K562 (cell line): ENCODE data around the gene PRDM8. TPM values are rescaled to one million over a fixed set of nuclear protein-coding genes. Genes with fewer than 3 reads are reported as not detected.

Source experiments
- BCOR ChIP-seq: fragments of 450-650 bp; IDR thresholded peaks from 2 replicates; pipeline ENCODE4 v1.6.1; 2016
- GABPA ChIP-seq: fragments of 200-800 bp; sonication (Bioruptor generic); conservative IDR thresholded peaks from 2 replicates; pipeline ENCODE4 v1.6.1; 2016; ENCODE audit warnings: low read depth, missing genetic modification characterization, missing compliant biosample characterization
- HNRNPH1 ChIP-seq: fragments of 200-400 bp; formaldehyde crosslinking; optimal IDR thresholded peaks from 2 replicates; pipeline ENCODE3; 2017; ENCODE audit warnings: low read depth, mild to moderate bottlenecking, low read length, moderate library complexity
- KLF1 ChIP-seq: fragments of 450-650 bp; IDR thresholded peaks from 2 replicates; pipeline ENCODE4 v1.6.1; 2016; ENCODE audit warnings: missing genetic modification characterization, missing compliant biosample characterization
- MYC ChIP-seq, 2 experiments: fragments of 250-450 bp in 1 of 2; sonication (Bioruptor Pico) in 1 of 2; IDR thresholded peaks; 2 replicates each; pipeline versions ENCODE4 v1.5.1 to v1.6.1; 2012 to 2021; ENCODE audit warnings: low read depth in 2 of 2, borderline replicate concordance in 1 of 2, improper control_type of control experiment in 1 of 2, low read length in 1 of 2, mild to moderate bottlenecking in 1 of 2, moderate library complexity in 1 of 2
- NR3C1 ChIP-seq: sonication (generic); formaldehyde crosslinking; IDR thresholded peaks from 2 replicates; pipeline ENCODE4 v1.8.1; 2022; ENCODE audit warnings: missing genetic modification reagents
- PYGO2 ChIP-seq: fragments of 450-650 bp; IDR thresholded peaks from 2 replicates; pipeline ENCODE4 v1.6.1; 2016; ENCODE audit warnings: mild to moderate bottlenecking, missing genetic modification characterization, moderate library complexity, missing compliant biosample characterization
- SLC30A9 ChIP-seq: fragments of 250-450 bp; sonication (Bioruptor Pico); IDR thresholded peaks from 2 replicates; pipeline ENCODE4 v1.8.0; 2022; ENCODE audit warnings: mild to moderate bottlenecking, moderate library complexity
- SRSF9 ChIP-seq: fragments of 200-400 bp; formaldehyde crosslinking; IDR thresholded peaks from 2 replicates; pipeline ENCODE4 v1.6.1; 2017; ENCODE audit warnings: low read depth, low read length, borderline replicate concordance
- TAL1 ChIP-seq: fragments of 450-650 bp; IDR thresholded peaks from 2 replicates; pipeline ENCODE4 v1.6.1; 2016; ENCODE audit warnings: mild to moderate bottlenecking
- YY1 ChIP-seq, 3 experiments: IDR thresholded peaks; 2 replicates each; pipeline ENCODE4 v1.6.1; 2011; ENCODE audit warnings: low read length in 2 of 3, mild to moderate bottlenecking in 2 of 3, moderate library complexity in 2 of 3, borderline replicate concordance in 1 of 3, control low read depth in 1 of 3, low read depth in 1 of 3; ENCODE audit not compliant: insufficient read depth in 3 of 3, insufficient replicate concordance in 2 of 3, control insufficient read depth in 1 of 3, insufficient read length in 1 of 3; ENCODE audit errors: extremely low read depth in 1 of 3
- ZBED1 ChIP-seq: IDR thresholded peaks from 2 replicates; pipeline ENCODE4 v1.6.1; 2014
- ZFPM2 ChIP-seq: fragments of 250-450 bp; sonication (Bioruptor Pico); IDR thresholded peaks from 2 replicates; pipeline ENCODE4 v1.5.1; 2022; ENCODE audit warnings: mild to moderate bottlenecking
- ZNF3 ChIP-seq: fragments of 250-450 bp; sonication (Bioruptor Pico); IDR thresholded peaks from 2 replicates; pipeline ENCODE4 v1.5.0; 2021; ENCODE audit warnings: mild to moderate bottlenecking, moderate library complexity
- ZNF75A ChIP-seq: fragments of 450-650 bp; formaldehyde crosslinking; IDR thresholded peaks from 2 replicates; pipeline ENCODE4 v1.4.0; 2020; ENCODE audit warnings: mild to moderate bottlenecking
- polyA plus RNA-seq, 8 experiments: library from polyadenylated mRNA; depleted of rRNA in 4 of 8; stranded (reverse) in 5 of 8; unstranded in 3 of 8; fragments of >200 nt; fragmentation: Nextera tagmentation in 2 of 8; fragmentation: Illumina TruSeq in 1 of 8; extraction: Ambion mirVana in 2 of 8; extraction: Trizol in 1 of 8; gene quantifications; 2 replicates each; pipeline versions ENCODE4 v1.2.1 to v1.2.3, GENCODE V29; 2011 to 2014; ENCODE audit warnings: inconsistent platforms in 1 of 8, missing spikeins in 1 of 8
- total RNA-seq, 7 experiments: library from RNA; depleted of rRNA in 6 of 7; stranded (reverse); fragments of >200 nt in 6 of 7; fragmentation: Illumina TruSeq in 2 of 7; extraction: Trizol in 2 of 7; gene quantifications; 2 replicates each; pipeline versions ENCODE4 v1.2.1 to v1.2.3, GENCODE V29; 2011 to 2021; ENCODE audit warnings: low replicate concordance in 1 of 7
- TF ChIP-seq, protein P1 (sequence below): IDR thresholded peaks from 2 replicates; pipeline ENCODE4 v1.6.1; 2011; ENCODE audit warnings: borderline replicate concordance, low read depth, mild to moderate bottlenecking, moderate library complexity, low read length; ENCODE audit not compliant: insufficient read depth, poor library complexity, severe bottlenecking
- TF ChIP-seq, protein P2 (sequence below), 2 experiments: fragments of 450-650 bp; conservative IDR thresholded peaks; 2 replicates each; pipeline ENCODE4 v1.6.1; 2017; ENCODE audit warnings: mild to moderate bottlenecking in 2 of 2, moderate library complexity in 2 of 2
- TF ChIP-seq, protein P3 (sequence below), 2 experiments: fragments of 450-650 bp in 1 of 2; sonication (generic) in 1 of 2; formaldehyde crosslinking in 1 of 2; IDR thresholded peaks in 1 of 2; conservative IDR thresholded peaks in 1 of 2; 2 replicates each; pipeline versions ENCODE4 v1.6.1 to v1.8.1; 2016 to 2023; ENCODE audit warnings: mild to moderate bottlenecking in 2 of 2, moderate library complexity in 2 of 2, inconsistent platforms in 1 of 2, missing genetic modification reagents in 1 of 2
- TF ChIP-seq, protein P4 (sequence below): conservative IDR thresholded peaks from 2 replicates; pipeline ENCODE4 v1.6.1; 2011; ENCODE audit warnings: low read depth, mild to moderate bottlenecking, low read length; ENCODE audit not compliant: control insufficient read depth

Gene PRDM8
- total and polyA plus RNA-seq, 9 of the 15 experiments (the other 6 are each of a cell fraction or from before 2014, with no cell fraction given) = 0.40 TPM; not detected in 8

DNA sequence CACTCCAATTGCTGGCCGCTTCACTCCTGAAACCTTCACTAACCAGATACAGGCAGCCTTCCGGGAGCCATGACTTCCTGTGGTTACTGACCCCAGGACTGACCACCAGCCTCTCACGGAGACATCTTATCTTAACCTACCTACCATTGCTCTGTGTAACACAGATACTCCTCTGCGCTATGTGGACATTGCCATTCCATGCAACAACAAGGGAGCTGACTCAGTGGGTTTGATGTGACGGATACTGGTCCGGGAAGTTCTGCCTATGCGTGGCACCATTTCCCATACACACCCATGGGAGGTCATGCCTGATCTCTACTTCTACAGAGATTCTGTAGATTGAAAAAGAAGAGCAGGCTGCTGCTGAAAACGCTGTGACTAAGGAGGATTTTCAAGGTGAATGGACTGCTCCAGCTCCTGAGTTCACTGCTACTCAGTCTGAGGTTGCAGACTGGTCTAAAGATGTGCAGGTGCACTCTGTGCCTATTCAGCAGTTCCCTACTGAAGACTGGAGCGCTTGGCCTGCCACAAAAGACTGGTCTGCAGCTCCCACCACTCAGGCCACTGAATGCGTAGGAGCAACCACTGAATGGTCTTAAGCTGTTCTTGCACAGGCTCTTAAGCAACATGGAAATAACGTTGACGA, 35.8 kb upstream of the PRDM8 start (continued):
- TF ChIP-seq SRSF9 (no peak), ZBED1 (no peak), GABPA (tag) (peak; percentile 54), ZFPM2 (CRISPR knock-in tag) (no peak), PYGO2 (tag) (no peak), KLF1 (tag) (no peak), NR3C1 (CRISPR knock-in tag) (no peak), ZNF75A (no peak), ZNF3 (CRISPR knock-in tag) (peak; percentile 85), MYC (IDR thresholded peaks at IDR 0.05; ENCODE audit: low read depth, low read length) (no peak), MYC (CRISPR knock-in tag; IDR thresholded peaks at IDR 0.05; ENCODE audit: borderline replicate concordance, low read depth) (no peak), TAL1 (peak; percentile 64; the same call in 1 of the 2 replicates), BCOR (peak; percentile 40; the same call in 1 of the 2 replicates), HNRNPH1 (no peak), YY1 (IDR thresholded peaks at IDR 0.05; ENCODE audit: borderline replicate concordance in 1 of 3, control insufficient read depth in 1 of 3, extremely low read depth in 1 of 3, insufficient read depth in 3 of 3, insufficient read length in 1 of 3, insufficient replicate concordance in 2 of 3, low read depth in 1 of 3, low read length in 2 of 3) (peak in 1 of 3 experiments; percentile 74), SLC30A9 (no peak)
- TF ChIP-seq, protein P1, sequence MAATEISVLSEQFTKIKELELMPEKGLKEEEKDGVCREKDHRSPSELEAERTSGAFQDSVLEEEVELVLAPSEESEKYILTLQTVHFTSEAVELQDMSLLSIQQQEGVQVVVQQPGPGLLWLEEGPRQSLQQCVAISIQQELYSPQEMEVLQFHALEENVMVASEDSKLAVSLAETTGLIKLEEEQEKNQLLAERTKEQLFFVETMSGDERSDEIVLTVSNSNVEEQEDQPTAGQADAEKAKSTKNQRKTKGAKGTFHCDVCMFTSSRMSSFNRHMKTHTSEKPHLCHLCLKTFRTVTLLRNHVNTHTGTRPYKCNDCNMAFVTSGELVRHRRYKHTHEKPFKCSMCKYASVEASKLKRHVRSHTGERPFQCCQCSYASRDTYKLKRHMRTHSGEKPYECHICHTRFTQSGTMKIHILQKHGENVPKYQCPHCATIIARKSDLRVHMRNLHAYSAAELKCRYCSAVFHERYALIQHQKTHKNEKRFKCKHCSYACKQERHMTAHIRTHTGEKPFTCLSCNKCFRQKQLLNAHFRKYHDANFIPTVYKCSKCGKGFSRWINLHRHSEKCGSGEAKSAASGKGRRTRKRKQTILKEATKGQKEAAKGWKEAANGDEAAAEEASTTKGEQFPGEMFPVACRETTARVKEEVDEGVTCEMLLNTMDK = no peak
- TF ChIP-seq, protein P2, sequence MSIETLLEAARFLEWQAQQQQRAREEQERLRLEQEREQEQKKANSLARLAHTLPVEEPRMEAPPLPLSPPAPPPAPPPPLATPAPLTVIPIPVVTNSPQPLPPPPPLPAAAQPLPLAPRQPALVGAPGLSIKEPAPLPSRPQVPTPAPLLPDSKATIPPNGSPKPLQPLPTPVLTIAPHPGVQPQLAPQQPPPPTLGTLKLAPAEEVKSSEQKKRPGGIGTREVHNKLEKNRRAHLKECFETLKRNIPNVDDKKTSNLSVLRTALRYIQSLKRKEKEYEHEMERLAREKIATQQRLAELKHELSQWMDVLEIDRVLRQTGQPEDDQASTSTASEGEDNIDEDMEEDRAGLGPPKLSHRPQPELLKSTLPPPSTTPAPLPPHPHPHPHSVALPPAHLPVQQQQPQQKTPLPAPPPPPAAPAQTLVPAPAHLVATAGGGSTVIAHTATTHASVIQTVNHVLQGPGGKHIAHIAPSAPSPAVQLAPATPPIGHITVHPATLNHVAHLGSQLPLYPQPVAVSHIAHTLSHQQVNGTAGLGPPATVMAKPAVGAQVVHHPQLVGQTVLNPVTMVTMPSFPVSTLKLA (conservative IDR thresholded peaks at IDR 0.05) = peak in 1 of 2 experiments; percentile 34; a peak in 1 of 4 replicates
- TF ChIP-seq, protein P3, sequence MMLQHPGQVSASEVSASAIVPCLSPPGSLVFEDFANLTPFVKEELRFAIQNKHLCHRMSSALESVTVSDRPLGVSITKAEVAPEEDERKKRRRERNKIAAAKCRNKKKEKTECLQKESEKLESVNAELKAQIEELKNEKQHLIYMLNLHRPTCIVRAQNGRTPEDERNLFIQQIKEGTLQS (IDR thresholded peaks at IDR 0.05) = no peak
- TF ChIP-seq, protein P3 (CRISPR knock-in tag; conservative IDR thresholded peaks at IDR 0.05) = no peak
- TF ChIP-seq, protein P4, sequence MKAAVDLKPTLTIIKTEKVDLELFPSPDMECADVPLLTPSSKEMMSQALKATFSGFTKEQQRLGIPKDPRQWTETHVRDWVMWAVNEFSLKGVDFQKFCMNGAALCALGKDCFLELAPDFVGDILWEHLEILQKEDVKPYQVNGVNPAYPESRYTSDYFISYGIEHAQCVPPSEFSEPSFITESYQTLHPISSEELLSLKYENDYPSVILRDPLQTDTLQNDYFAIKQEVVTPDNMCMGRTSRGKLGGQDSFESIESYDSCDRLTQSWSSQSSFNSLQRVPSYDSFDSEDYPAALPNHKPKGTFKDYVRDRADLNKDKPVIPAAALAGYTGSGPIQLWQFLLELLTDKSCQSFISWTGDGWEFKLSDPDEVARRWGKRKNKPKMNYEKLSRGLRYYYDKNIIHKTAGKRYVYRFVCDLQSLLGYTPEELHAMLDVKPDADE = 0 out of 2 replicates have a peak, but pooled peaks have one; percentile 15
